Heart right ventricle (tissue), 16 donors: ENCODE data around the gene SRP9. TPM values are rescaled to one million over a fixed set of nuclear protein-coding genes. Genes with fewer than 3 reads are reported as not detected.

Experiments
- ATAC-seq, 8 donors: fragments of 200-7000 bp; cut with Tn5 transposase; one replicate each; pipeline ENCODE4 v1.9.1; 2020; ENCODE audit warnings: mild to moderate bottlenecking in 8 of 8, moderate library complexity in 8 of 8, moderate number of reproducible peaks in 1 of 8
- DNase-seq, 2 donors: peaks; one replicate each; pipeline ENCODE4 v3.0.0-alpha.2; 2020
- H3K27ac ChIP-seq, 10 donors: fragments of 200-600 bp; sonication (generic) in 2 of 10; one replicate each; pipeline versions ENCODE4 v1.5.0 to v1.8.0; 2020 to 2022; ENCODE audit warnings: mild to moderate bottlenecking in 3 of 10
- H3K27me3 ChIP-seq, 7 donors: fragments of 200-600 bp; one replicate each; pipeline ENCODE4 v1.8.0; 2021 to 2022; ENCODE audit warnings: mild to moderate bottlenecking in 2 of 7
- H3K36me3 ChIP-seq, 9 donors: fragments of 200-600 bp; sonication (generic) in 1 of 9; one replicate each; pipeline versions ENCODE4 v1.5.0 to v1.8.0; 2020 to 2022; ENCODE audit warnings: mild to moderate bottlenecking in 2 of 9
- H3K4me1 ChIP-seq, 9 donors: fragments of 200-600 bp; sonication (generic) in 1 of 9; one replicate each; pipeline versions ENCODE4 v1.5.0 to v1.8.0; 2020 to 2022; ENCODE audit warnings: mild to moderate bottlenecking in 4 of 9
- H3K4me3 ChIP-seq, 10 donors: fragments of 200-600 bp; sonication (generic) in 2 of 10; one replicate each; pipeline versions ENCODE4 v1.5.0 to v1.8.0; 2020 to 2022; ENCODE audit warnings: mild to moderate bottlenecking in 7 of 10, moderate library complexity in 2 of 10
- H3K9me3 ChIP-seq, 11 donors: fragments of 200-600 bp in 10 of 11; sonication (generic) in 2 of 11; one replicate each; pipeline versions ENCODE4 v1.5.0 to v1.8.0; 2013 to 2022; ENCODE audit warnings: mild to moderate bottlenecking in 2 of 11, control low read depth in 1 of 11, moderate library complexity in 1 of 11
- WGBS, 2 donors: extraction: QIAGEN DNeasy Blood & Tissue Kit; methylation state at CpG; one replicate each; pipeline ENCODE4 v1.1.7; 2013; ENCODE audit warnings: inconsistent platforms in 1 of 2; 5-methylcytosine and 5-hydroxymethylcytosine counted together
- intact Hi-C, 10 donors: fragments of 100-400 bp; cut with DNase I; formaldehyde crosslinking; loops; one replicate each; pipeline versions ENCODE4 v1.11.1 to v1.14.2; 2022
- polyA plus RNA-seq, 2 donors: library from polyadenylated mRNA; stranded (reverse); fragments of 200-250 nt; gene quantifications; one replicate each; pipeline ENCODE4 v1.2.3, GENCODE V29; 2013
- total RNA-seq, 10 donors: library from RNA; stranded (reverse); fragmentation: NEBNext Ultra II Directional in 3 of 10; extraction: Animal tissue kit (Norgen Biotek cat#: 25700) in 3 of 10; gene quantifications; one replicate each; pipeline versions ENCODE4 v1.2.1 to v1.2.4, GENCODE V29; 2021 to 2023
- TF ChIP-seq, protein P1 (sequence below), 9 donors: fragments of 200-600 bp; sonication (generic) in 2 of 9; IDR thresholded peaks; one replicate each; pipeline versions ENCODE4 v1.5.0 to v1.8.0; 2021 to 2022; ENCODE audit warnings: antibody characterized with exemption in 9 of 9, mild to moderate bottlenecking in 5 of 9, moderate library complexity in 1 of 9
- donor health status: Arrhythmogenic right ventricular cardiomyopathy.
- donor health status: ischemic (EF 13 %, LVEDD 7.1; RV severe dilation, severe dysfunction).
- donor health status: healthy with polysubstance abuse.
- donor health status: DM: no; HTN: yes; CAD: no.
- donor health status: DM: no; HTN: no; CAD: no.
- donor health status: ischemic (EF 25% LVEDD 6.9; RV normal size, moderate dysfunction).
- donor health status: ischemic (EF 25% LVEDD 5.7; RV mildly dilated, moderate dysfunction).
- donor health status: healthy.
- donor health status: DM: yes; HTN: yes; CAD: no.
- donor health status: Ischemic cardiomyopathy.
- donor health status: ischemic (EF 35%, LVEDD 5.7; RV mildly dilated, moderate dysfunction).
- donor health status: nonischemic (EF 11% LVEDD 7.7; RV severe dilation, severe dysfunction).
- donor health status: DM: yes; HTN: yes; CAD: no.
- donor health status: PGD.
- donor health status: ischemic (EF 29% LVEDD 5.4; RV normal size, mild dysfunction).
- donor health status: nonischemic (EF 23%, LVEDD 6.1; RV moderate dilation, normal function).

SRP9 gene
- total and polyA plus RNA-seq, 12 donors: 121 to 199 (median 173) TPM

DNA sequence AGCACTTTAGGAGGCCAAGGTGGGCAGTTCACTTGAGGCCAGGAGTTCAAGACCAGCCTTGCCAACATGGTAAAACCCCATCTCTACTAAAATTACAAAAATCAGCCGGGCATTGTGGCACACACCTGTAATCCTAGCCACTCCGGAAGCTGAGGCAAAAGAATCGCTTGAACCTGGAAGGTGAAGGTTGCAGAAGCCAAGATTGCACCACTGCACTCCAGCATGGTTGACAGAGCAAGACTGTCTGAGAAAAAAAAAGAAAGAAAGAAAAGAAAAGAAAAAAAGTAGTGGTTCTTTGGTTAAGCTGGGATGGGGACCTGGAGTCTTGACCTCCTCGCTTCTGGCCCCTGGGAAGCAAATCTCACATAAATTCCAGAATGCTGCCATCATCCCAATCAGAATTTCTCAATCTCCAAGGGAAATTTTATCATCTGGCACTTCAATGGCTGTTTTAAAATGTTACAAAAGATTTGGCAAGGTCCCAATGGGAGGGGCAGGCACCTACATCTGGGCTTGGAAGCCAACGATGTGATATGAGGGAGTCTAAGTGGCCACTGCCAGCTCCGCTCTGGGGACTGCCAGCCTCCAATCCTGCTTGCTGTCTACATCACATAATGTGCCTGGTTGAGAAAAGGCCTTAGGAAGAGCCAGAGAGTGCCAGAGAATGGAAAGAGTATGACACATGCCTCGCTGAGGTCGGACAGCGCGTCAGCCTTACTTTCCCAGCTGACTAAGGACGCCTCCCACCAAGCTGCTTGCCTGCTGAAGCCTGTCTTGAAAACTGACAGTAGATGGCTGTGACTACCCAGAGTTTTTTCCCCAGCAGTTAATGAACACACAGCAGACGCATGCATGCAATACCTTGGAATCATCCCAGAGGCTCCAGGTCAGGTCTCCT lies 42.1 kb upstream of the SRP9 start:
- WGBS, 2 donors: 47 to 53% methylated on average over 12 of the region's 12 CpGs
- DNase-seq (peak; percentile 66 to 70), ATAC-seq (peak; percentile 92 to 97 (median 94))
- Histone ChIP-seq H3K36me3 (no peaks in the 10 kb centered on the region), H3K4me3 (no peak overlapping the region), H3K27me3 (no peaks in the 10 kb centered on the region), H3K9me3 (no peaks in the 10 kb centered on the region), H3K4me1 (peaks cover 0 to 31% (median 23%) of the 10 kb centered on the region in 9 donors), H3K27ac (peak overlapping the region in 9 of 10 donors; percentile 17 to 79 (median 70))
- TF ChIP-seq, protein P1, sequence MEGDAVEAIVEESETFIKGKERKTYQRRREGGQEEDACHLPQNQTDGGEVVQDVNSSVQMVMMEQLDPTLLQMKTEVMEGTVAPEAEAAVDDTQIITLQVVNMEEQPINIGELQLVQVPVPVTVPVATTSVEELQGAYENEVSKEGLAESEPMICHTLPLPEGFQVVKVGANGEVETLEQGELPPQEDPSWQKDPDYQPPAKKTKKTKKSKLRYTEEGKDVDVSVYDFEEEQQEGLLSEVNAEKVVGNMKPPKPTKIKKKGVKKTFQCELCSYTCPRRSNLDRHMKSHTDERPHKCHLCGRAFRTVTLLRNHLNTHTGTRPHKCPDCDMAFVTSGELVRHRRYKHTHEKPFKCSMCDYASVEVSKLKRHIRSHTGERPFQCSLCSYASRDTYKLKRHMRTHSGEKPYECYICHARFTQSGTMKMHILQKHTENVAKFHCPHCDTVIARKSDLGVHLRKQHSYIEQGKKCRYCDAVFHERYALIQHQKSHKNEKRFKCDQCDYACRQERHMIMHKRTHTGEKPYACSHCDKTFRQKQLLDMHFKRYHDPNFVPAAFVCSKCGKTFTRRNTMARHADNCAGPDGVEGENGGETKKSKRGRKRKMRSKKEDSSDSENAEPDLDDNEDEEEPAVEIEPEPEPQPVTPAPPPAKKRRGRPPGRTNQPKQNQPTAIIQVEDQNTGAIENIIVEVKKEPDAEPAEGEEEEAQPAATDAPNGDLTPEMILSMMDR (IDR thresholded peaks at IDR 0.05): peak in 3 of 9 donors; percentile 20 to 34 (median 26)
- intact Hi-C loops: loop anchor here in 2 of 10 donors (5.0 kb wide), 2 partner anchors 37 to 38 kb away; no protein-coding TSS in a partner anchor

DNA sequence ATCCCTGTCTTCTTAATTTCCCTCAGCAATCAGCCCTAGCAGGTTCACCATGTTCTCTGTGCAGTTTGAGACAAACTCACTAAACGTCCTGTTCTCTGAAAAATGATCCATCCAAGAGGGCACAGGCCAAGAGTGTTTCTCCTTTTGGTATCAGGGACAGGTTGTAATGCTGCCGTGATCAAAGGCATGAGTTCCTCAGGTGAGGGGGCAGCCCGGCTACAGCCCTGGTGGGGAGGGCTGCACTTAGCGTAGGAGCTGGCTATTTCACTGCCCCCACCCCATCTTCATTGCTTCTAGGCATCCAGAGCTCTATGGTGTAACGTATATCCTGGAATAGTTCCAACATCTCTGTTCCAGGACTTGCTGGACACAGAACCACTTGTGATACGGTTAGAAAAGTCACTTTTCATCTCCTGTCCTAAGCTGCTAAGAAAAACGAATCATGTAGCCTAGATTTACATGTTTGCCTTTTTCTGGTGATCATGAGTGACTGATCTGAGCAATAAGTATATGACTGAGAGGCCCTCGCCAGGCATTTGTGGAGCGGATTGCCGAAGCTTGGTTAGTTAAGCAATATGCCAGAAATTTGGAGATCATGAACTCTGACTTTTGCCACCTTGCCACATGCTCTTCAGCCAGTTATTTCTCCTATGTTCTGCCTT lies 41.1 kb upstream of the SRP9 start:
- no peaks in the 10 kb centered on the region for H3K9me3 ChIP-seq
- peak overlapping the region in 9 of 10 donors; percentile 17 to 79 (median 70) for H3K27ac ChIP-seq
- ATAC-seq (peak in 1 of 8 donors; percentile 21), DNase-seq (no peak)
- intact Hi-C loops: loop anchor here in 2 of 10 donors (5.0 kb wide), 2 partner anchors 36 to 39 kb away; no protein-coding TSS in a partner anchor
- 78 to 79% methylated on average over 10 of the region's 10 CpGs for WGBS, 2 donors
- H3K27me3 ChIP-seq: no peaks in the 10 kb centered on the region
- H3K4me3 ChIP-seq: no peak overlapping the region
- TF ChIP-seq, protein P1 (IDR thresholded peaks at IDR 0.05): no peak
- no peaks in the 10 kb centered on the region for H3K36me3 ChIP-seq
- peaks cover 0 to 31% (median 23%) of the 10 kb centered on the region in 9 donors for H3K4me1 ChIP-seq

DNA sequence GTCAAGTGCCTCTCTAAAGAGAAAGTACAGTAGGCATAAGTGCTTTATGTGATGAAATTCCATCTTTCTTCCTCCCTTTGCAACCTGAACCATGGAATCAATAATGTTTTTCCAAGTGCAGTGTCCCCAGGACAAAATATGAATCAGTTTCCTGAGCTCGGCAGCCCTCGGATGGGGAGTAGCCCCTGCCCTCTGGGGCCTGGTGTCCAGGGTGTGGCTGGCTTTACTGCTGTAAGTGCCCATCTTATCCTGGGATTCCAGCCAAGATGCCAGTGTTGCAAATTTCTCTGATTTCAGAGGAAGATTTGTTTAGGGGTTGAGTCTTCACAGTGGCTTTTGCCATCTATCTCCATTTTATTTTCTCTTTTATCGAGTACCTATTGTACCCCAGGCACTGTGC lies 40.5 kb upstream of the SRP9 start:
- H3K9me3 ChIP-seq: no peaks in the 10 kb centered on the region
- H3K4me3 ChIP-seq: no peak overlapping the region
- intact Hi-C loops: loop anchor here in 2 of 10 donors (5.0 kb wide), 2 partner anchors 35 to 40 kb away; no protein-coding TSS in a partner anchor
- H3K4me1 ChIP-seq: peaks cover 0 to 31% (median 23%) of the 10 kb centered on the region in 9 donors
- TF ChIP-seq, protein P1 (IDR thresholded peaks at IDR 0.05): no peak
- no peaks in the 10 kb centered on the region for H3K27me3 ChIP-seq
- H3K36me3 ChIP-seq: no peaks in the 10 kb centered on the region
- peak overlapping the region in 1 of 10 donors; percentile 15 for H3K27ac ChIP-seq
- ATAC-seq (no peak), DNase-seq (no peak)
- WGBS, 2 donors: 73 to 86% methylated on average over 3 of the region's 3 CpGs

DNA sequence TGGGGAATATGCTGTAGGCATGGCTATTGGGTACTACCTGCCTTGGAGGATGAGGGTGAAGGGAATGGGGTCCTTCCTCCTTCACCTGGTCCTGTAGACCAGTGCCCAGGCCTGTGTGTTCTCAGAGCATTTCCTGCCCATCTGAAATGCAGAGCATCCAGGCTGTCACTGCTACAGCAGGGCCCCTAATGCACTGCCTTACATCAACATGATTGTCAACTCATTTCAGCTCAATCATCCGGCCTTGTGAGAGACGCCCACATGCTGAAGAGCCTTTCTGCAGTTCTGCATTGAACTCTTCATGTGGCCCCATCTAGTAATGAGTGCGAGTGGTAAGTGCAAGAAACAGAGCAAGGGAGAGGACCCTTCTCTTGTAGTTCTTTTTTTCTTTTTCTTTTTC lies 39.8 kb upstream of the SRP9 start:
- ATAC-seq (no peak), DNase-seq (no peak)
- no peaks in the 10 kb centered on the region for H3K36me3 ChIP-seq
- no peak overlapping the region for H3K27ac ChIP-seq
- 95% methylated on average over 3 of the region's 3 CpGs for WGBS, 2 donors
- intact Hi-C loops: loop anchor here in 2 of 10 donors (5.0 kb wide), 2 partner anchors 34 to 41 kb away; no protein-coding TSS in a partner anchor
- TF ChIP-seq, protein P1 (IDR thresholded peaks at IDR 0.05): no peak
- no peaks in the 10 kb centered on the region for H3K9me3 ChIP-seq
- H3K4me1 ChIP-seq: peaks cover 0 to 31% (median 23%) of the 10 kb centered on the region in 9 donors
- no peaks in the 10 kb centered on the region for H3K27me3 ChIP-seq
- no peak overlapping the region for H3K4me3 ChIP-seq
